NCI-H82 treated with DMSO at 0.1 percent for 48 hours (cell line): Measurements from ENCODE around the gene DNAJB6.
"Not testable (repeated sequence)": the region's sequence is repeated elsewhere in the genome, so short reads cannot be mapped to it uniquely, and the experiment has no call there.

Source experiments
- DNase-seq: peaks from one replicate; lab custom pipeline; 2025; ENCODE audit not compliant: unreplicated experiment; lab: John Stamatoyannopoulos, UW

The DNAJB6 gene

GRCh38 chr7:157438121-157439025 lies 101.6 kb downstream of the DNAJB6 start:
- no peak for DNase-seq

- DNase-seq = no peak
Observed at GRCh38 chr7:157439149-157439548, 102.3 kb downstream of the DNAJB6 start.

GRCh38 chr7:157439761-157440160 lies 103.0 kb downstream of the DNAJB6 start:
- no peak for DNase-seq

GRCh38 chr7:157440346-157441022 lies 103.7 kb downstream of the DNAJB6 start:
- DNase-seq = no peak

GRCh38 chr7:157441023-157441399 lies 104.2 kb downstream of the DNAJB6 start:
- no peak for DNase-seq

GRCh38 chr7:157442456-157442855 lies 105.7 kb downstream of the DNAJB6 start:
- DNase-seq = no peak

GRCh38 chr7:157442993-157443831 lies 106.4 kb downstream of the DNAJB6 start:
- no peak for DNase-seq

- DNase-seq = no peak
Observed at GRCh38 chr7:157444011-157444842, 107.4 kb downstream of the DNAJB6 start.

GRCh38 chr7:157444843-157445135 lies 108.0 kb downstream of the DNAJB6 start:
- DNase-seq = no peak

GRCh38 chr7:157445246-157445955 lies 108.6 kb downstream of the DNAJB6 start:
- no peak for DNase-seq

- DNase-seq = no peak
Observed at GRCh38 chr7:157445956-157446295, 109.1 kb downstream of the DNAJB6 start.

- DNase-seq = no peak
Observed at GRCh38 chr7:157446322-157446721, 109.5 kb downstream of the DNAJB6 start.

- DNase-seq = not testable (repeated sequence)
Observed at GRCh38 chr7:157454003-157454402, 117.2 kb downstream of the DNAJB6 start.

- no peak for DNase-seq
Observed at GRCh38 chr7:157457355-157458253, 120.8 kb downstream of the DNAJB6 start.

- DNase-seq = no peak
Observed at GRCh38 chr7:157458254-157458633, 121.4 kb downstream of the DNAJB6 start.

- DNase-seq = no peak
Observed at GRCh38 chr7:157459966-157460365, 123.2 kb downstream of the DNAJB6 start.

GRCh38 chr7:157460721-157461120 lies 123.9 kb downstream of the DNAJB6 start:
- no peak for DNase-seq

- DNase-seq = no peak
Observed at GRCh38 chr7:157461573-157462418, 125.0 kb downstream of the DNAJB6 start.
